HG03432 (cell line): ENCODE results near the gene SIPA1L2.

Source experiments
- ATAC-seq: cut with Tn5 transposase; IDR thresholded peaks from one replicate; pipeline ENCODE4 v1.9.1; 2021; ENCODE audit warnings: mild to moderate bottlenecking, moderate library complexity; ENCODE audit not compliant: unreplicated experiment

The SIPA1L2 gene

GRCh38 chr1:232593717-232594502 is 36.0 kb downstream of the SIPA1L2 start:
- ATAC-seq = no peak

- ATAC-seq = no peak
These were observed 38.6 kb downstream of the SIPA1L2 start for GRCh38 chr1:232591344-232591743.

- peak; percentile 81 for ATAC-seq
These were observed 39.2 kb downstream of the SIPA1L2 start for GRCh38 chr1:232590744-232591082.

GRCh38 chr1:232589812-232590743 is 39.9 kb downstream of the SIPA1L2 start:
- ATAC-seq = peak; percentile 36

DNA sequence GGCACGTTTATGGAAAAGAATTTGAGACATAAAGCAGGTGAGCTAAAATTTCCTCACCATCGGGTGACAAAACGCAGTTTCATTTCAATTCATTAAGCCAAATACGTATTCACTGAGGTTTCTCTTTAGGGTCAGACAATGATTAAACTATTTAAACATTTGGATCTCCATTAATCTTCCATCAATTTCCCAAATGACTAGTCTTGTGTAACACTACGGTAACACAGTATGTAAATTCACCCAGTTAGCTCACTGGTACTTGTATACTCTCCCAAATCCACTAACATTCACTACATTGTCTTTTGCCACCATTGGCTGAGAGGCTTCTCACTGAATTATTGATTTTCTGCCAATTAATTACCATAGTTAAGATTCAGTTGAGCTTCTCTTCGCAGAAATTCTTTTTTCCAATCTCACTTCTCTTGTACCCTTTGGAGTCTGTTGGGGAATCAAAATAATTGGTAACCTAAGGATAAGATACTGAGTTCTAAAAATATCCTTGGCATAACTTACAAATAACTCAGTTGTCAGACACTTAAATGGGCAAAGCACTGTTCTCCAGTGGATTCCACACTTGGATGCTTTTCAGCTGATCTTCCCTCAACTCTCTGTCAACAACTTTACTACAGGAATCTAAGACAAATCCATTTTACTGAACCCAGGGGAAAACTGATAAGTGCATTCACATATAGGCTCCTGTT is 40.7 kb downstream of the SIPA1L2 start:
- no peak for ATAC-seq

- no peak for ATAC-seq
These were observed 42.6 kb downstream of the SIPA1L2 start for GRCh38 chr1:232587141-232588008.

DNA sequence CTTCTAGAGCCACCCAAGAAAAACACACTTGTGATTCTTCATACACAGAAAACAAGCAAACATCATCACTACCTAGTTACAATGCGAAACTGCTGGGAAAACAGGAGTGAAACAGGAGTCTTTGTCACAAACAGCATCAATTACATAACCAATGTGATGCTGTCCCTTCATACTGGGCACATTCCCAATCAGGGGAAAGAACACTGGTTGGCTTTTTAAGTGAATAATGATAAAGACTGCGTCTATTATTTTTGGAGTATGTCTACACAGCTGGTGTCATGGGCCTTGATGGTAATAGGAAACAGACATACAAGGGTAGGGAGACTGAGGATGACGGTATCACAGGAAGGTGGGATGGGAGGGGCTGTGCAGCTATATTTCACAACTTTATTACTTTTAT is 43.3 kb downstream of the SIPA1L2 start:
- no peak for ATAC-seq

DNA sequence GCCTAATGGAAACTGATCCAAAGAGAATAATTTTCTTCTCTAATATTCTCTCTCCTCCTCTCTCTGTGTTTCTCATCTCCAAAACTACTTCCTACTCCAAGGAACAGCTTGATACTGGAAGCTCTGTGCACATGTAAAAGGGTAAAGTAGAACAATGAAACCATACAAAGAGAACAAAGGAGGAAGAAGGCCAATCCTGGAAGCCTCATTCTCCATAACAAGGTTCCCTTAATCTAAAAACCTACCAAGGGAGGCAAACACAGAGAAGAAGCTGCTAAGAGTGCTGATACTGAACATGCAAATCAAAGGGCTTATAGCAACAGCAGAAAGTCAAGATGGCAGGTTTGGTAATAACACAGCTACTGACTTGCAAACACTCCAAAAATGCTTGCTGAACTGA is 44.4 kb downstream of the SIPA1L2 start:
- ATAC-seq = no peak

GRCh38 chr1:232581932-232582331 is 48.0 kb downstream of the SIPA1L2 start:
- ATAC-seq = no peak
